GM12878 (cell line): Measurements from ENCODE around the gene MARS1. TPM values are rescaled to one million over a fixed set of nuclear protein-coding genes. Genes with fewer than 3 reads are reported as not detected.
A peak's percentile ranks its signal among the peaks of the same experiment; 100 is the strongest.

Source experiments
- ATAC-seq: fragments of 200-7000 bp; cut with Tn5 transposase; 3 replicates; pipeline ENCODE4 v1.9.1; 2020; ENCODE audit warnings: mild to moderate bottlenecking, moderate library complexity
- BruUV-seq: library from RNA; stranded (reverse); fragments of 400-500 nt; replicated peaks from 2 replicates; lab custom pipeline; 2021; lab: Mats Ljungman, UMichigan
- CTCF ChIA-PET: fragments of 300-600 bp; sonication (Branson Sonifier 250); formaldehyde crosslinking; extraction: SDS; loops from one replicate; lab custom pipeline; 2021; ENCODE audit warnings: inconsistent platforms; lab: Yijun Ruan, JAX
- POLR2A ChIA-PET: fragments of 350-600 bp; formaldehyde crosslinking; extraction: SDS; loops from one replicate; lab custom pipeline; 2021; ENCODE audit warnings: inconsistent platforms; lab: Charles Lee
- RAD21 ChIA-PET: fragments of 300-600 bp; sonication (Branson Sonifier 250); formaldehyde crosslinking; loops from one replicate; lab custom pipeline; 2023; ENCODE audit warnings: antibody characterized with exemption; ENCODE audit not compliant: unreplicated experiment; lab: Charles Lee
- SMC1A ChIA-PET: fragments of 300-600 bp; sonication (Branson Sonifier 250); formaldehyde crosslinking; loops from one replicate; lab custom pipeline; 2023; ENCODE audit not compliant: unreplicated experiment, uncharacterized antibody; lab: Charles Lee
- DNase-seq: peaks from one replicate; pipeline ENCODE4 v3.0.0-alpha.2; 2011; ENCODE audit warnings: low read depth, low spot score
- FAIRE-seq: peaks from 3 replicates; lab custom pipeline; 2011; peaks lifted over from hg19 to GRCh38; lab: Jason Lieb, UNC
- H2AFZ ChIP-seq: 2 replicates; pipeline ENCODE4 v1.6.0; 2011; ENCODE audit warnings: low read depth, low read length, control low read depth; ENCODE audit not compliant: control insufficient read depth
- H3K27ac ChIP-seq: 2 replicates; pipeline ENCODE4 v1.5.1; 2011; ENCODE audit warnings: control low read depth; ENCODE audit not compliant: control insufficient read depth, insufficient read depth
- H3K27me3 ChIP-seq, 2 experiments: replicated peaks in 1 of 2; 2 replicates each; pipeline versions ENCODE4 v1.6.0 to v1.6.1; 2011; ENCODE audit warnings: low read length in 1 of 2; ENCODE audit not compliant: control insufficient read depth in 2 of 2, insufficient read depth in 2 of 2
- H3K36me3 ChIP-seq, 2 experiments: 2 replicates each; pipeline ENCODE4 v1.5.1; 2011; ENCODE audit warnings: low read length in 1 of 2; ENCODE audit not compliant: control insufficient read depth in 2 of 2, insufficient read depth in 2 of 2
- H3K4me1 ChIP-seq: 2 replicates; pipeline ENCODE4 v1.6.1; 2011; ENCODE audit warnings: mild to moderate bottlenecking, low read length, moderate library complexity, mixed read lengths; ENCODE audit not compliant: control insufficient read depth, insufficient read depth
- H3K4me2 ChIP-seq: 2 replicates; pipeline ENCODE4 v1.6.0; 2011; ENCODE audit warnings: control low read depth; ENCODE audit not compliant: control insufficient read depth, insufficient read depth
- H3K4me3 ChIP-seq: fragments of 200-600 bp; sonication (generic); 2 replicates; pipeline ENCODE4 v1.5.1; 2016
- H3K79me2 ChIP-seq: 2 replicates; pipeline ENCODE4 v1.6.0; 2011; ENCODE audit warnings: low read length; ENCODE audit not compliant: control insufficient read depth, insufficient read depth
- H3K9ac ChIP-seq: 2 replicates; pipeline ENCODE4 v1.8.0; 2011; ENCODE audit warnings: low read length, control low read depth, mixed read lengths; ENCODE audit not compliant: control insufficient read depth, insufficient read depth
- H3K9me3 ChIP-seq: replicated peaks from 3 replicates; pipeline ENCODE4 v1.5.1; 2011; ENCODE audit warnings: mild to moderate bottlenecking, low read length; ENCODE audit not compliant: control insufficient read depth, insufficient read depth
- H4K20me1 ChIP-seq: 2 replicates; pipeline ENCODE4 v1.6.0; 2011; ENCODE audit not compliant: control insufficient read depth, insufficient read depth
- BCL11A ChIP-seq: IDR thresholded peaks from 2 replicates; pipeline ENCODE4 v1.6.1; 2011; ENCODE audit warnings: low read depth, low read length
- CREB1 ChIP-seq: IDR thresholded peaks from 2 replicates; pipeline ENCODE4 v1.6.1; 2012; ENCODE audit warnings: low read depth, mild to moderate bottlenecking, inconsistent platforms
- DPF2 ChIP-seq: fragments of 450-650 bp; IDR thresholded peaks from 2 replicates; pipeline ENCODE4 v1.6.1; 2017; ENCODE audit warnings: mild to moderate bottlenecking
- HDAC6 ChIP-seq: fragments of 200-600 bp; sonication (generic); IDR thresholded peaks from one replicate; pipeline ENCODE4 v1.8.0; 2017; ENCODE audit warnings: antibody characterized with exemption; ENCODE audit not compliant: unreplicated experiment
- NFYB ChIP-seq: IDR thresholded peaks from 2 replicates; pipeline ENCODE4 v1.6.1; 2011; ENCODE audit warnings: low read depth, mild to moderate bottlenecking, low read length, improper control_type of control experiment, moderate library complexity; ENCODE audit not compliant: insufficient read depth
- PAX5 ChIP-seq: IDR thresholded peaks from 2 replicates; pipeline ENCODE4 v1.6.1; 2011; ENCODE audit warnings: low read depth, low read length, borderline replicate concordance
- POLR2A ChIP-seq: IDR thresholded peaks from 2 replicates; pipeline ENCODE4 v1.6.1; 2011; ENCODE audit warnings: low read depth, mild to moderate bottlenecking, low read length
- SIX5 ChIP-seq: IDR thresholded peaks from 2 replicates; pipeline ENCODE4 v1.6.1; 2011; ENCODE audit warnings: mild to moderate bottlenecking, low read depth, low read length, moderate library complexity; ENCODE audit not compliant: severe bottlenecking
- TCF3 ChIP-seq: IDR thresholded peaks from 2 replicates; pipeline ENCODE4 v1.6.1; 2012; ENCODE audit warnings: low read depth, mild to moderate bottlenecking, low read length, borderline replicate concordance; ENCODE audit not compliant: insufficient read depth
- WGBS: methylation state at CpG from one replicate; pipeline ENCODE4 v1.1.6; 2016; ENCODE audit warnings: low lambda C conversion rate; ENCODE audit not compliant: insufficient replicate concordance, insufficient coverage; ENCODE audit errors: missing lambda C conversion rate; 5-methylcytosine and 5-hydroxymethylcytosine counted together
- in situ Hi-C: fragments of 300-500 bp; cut with MboI; formaldehyde crosslinking; loops from 9 replicates; pipeline ENCODE4 v1.14.3; 2018; ENCODE audit warnings: mixed read lengths
- intact Hi-C: fragments of 100-400 bp; cut with micrococcal nuclease; formaldehyde crosslinking; loops from one replicate; pipeline ENCODE4 v1.14.2; 2022; ENCODE audit not compliant: unreplicated experiment
- polyA plus RNA-seq, 11 experiments: library from polyadenylated mRNA; depleted of rRNA in 4 of 11; unstranded in 6 of 11; stranded (reverse) in 5 of 11; fragments of >200 nt; fragmentation: Nextera tagmentation in 4 of 11; fragmentation: Illumina TruSeq in 1 of 11; extraction: Ambion mirVana in 4 of 11; extraction: Trizol in 1 of 11; gene quantifications; 1 replicate in 1 of 11; 2 replicates in 10 of 11; pipeline versions ENCODE4 v1.2.1 to v1.2.3, GENCODE V29; 2011 to 2016; ENCODE audit warnings: inconsistent platforms in 2 of 11, missing spikeins in 2 of 11, low read depth in 1 of 11
- total RNA-seq, 4 experiments: library from RNA; depleted of rRNA in 3 of 4; stranded (reverse); fragments of >200 nt in 3 of 4; fragmentation: Illumina TruSeq in 1 of 4; extraction: Trizol in 1 of 4; gene quantifications; 2 replicates each; pipeline versions ENCODE4 v1.2.1 to v1.2.3, GENCODE V29; 2013 to 2021
- TF ChIP-seq, protein P1 (sequence below): fragments of 450-650 bp; IDR thresholded peaks from 2 replicates; pipeline ENCODE4 v1.6.1; 2017; ENCODE audit warnings: antibody characterized with exemption, mild to moderate bottlenecking, moderate library complexity

Gene MARS1
- total and polyA plus RNA-seq, 10 of the 15 experiments (the other 5 are each of a cell fraction or from before 2014, with no cell fraction given) = 72.3 to 270 (median 153) TPM

DNA sequence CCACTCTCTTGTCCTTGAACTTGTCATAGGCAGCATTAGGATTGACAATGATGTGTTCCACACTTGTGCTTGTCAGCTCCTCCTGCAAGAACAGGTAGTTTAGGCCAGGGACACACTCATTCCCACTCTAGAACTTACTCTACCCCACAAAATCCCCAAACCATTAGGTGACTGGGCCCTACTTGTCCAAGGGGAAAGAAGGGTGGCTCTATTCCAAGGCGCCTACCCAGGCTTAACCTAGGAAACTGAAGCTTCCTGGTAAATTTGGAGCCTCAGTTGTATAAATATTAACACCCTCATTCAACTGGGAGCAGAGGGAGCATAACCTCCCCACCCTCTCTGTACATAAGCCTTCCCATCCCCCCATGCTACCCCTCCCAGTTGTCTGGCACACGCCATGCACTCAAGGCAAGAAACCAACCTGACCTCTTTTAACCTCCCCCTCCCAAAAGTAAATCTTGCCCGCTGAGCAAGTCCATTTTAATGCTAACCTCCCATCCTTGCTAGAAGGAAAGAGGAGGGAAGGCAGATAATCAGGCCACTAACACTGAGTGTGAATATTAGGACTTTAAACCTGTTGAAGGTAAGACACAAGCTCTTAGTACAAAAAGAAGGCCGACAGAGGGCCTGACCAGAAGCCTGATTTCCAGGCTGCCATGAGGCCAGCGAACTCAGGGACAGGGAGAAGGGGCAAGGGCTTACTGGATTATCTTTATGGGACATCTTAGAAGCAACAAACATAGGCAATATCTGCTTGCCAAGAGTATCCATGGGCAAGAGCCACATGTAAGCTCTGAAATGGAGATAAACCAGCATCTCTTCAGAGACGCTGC lies 48.1 kb downstream of the MARS1 start:
- ChIA-PET SMC1A (no interaction called here), POLR2A (interaction anchor here (0.7 to 1.3 kb wide), 2 partner anchors 11 to 16 kb away, joined by 3 to 4 read pairs; partner anchors contain the start of gene DCTN2), CTCF (no interaction called here), RAD21 (no interaction called here)
- no peak overlapping the region for H2AFZ ChIP-seq
- ATAC-seq (no peak), FAIRE-seq (no peak), DNase-seq (no peak)
- H3K9me3 ChIP-seq = no peaks in the 10 kb centered on the region
- BruUV-seq = no TSS peak
- H3K27ac ChIP-seq = no peak overlapping the region
- intact Hi-C loops = no loop called here
- in situ Hi-C loops = no loop called here
- H3K36me3 ChIP-seq = peaks cover 10 to 15% of the 10 kb centered on the region in 2 experiments; a peak in 3 of 4 replicates
- H3K4me1 ChIP-seq = no peaks in the 10 kb centered on the region
- no peaks in the 10 kb centered on the region for H4K20me1 ChIP-seq
- 77% methylated on average over 6 of the region's 6 CpGs for WGBS
- TF ChIP-seq POLR2A (0 out of 2 replicates have a peak, but pooled peaks have one; percentile 13), CREB1 (no peak)
- H3K9ac ChIP-seq = no peak overlapping the region
- H3K4me2 ChIP-seq = no peak overlapping the region
- no peaks in the 10 kb centered on the region for H3K27me3 ChIP-seq
- H3K4me3 ChIP-seq = no peak overlapping the region
- no peaks in the 10 kb centered on the region for H3K79me2 ChIP-seq

GRCh38 chr12:57536597-57536942 lies 48.7 kb downstream of the MARS1 start:
- in situ Hi-C loops = no loop called here
- peaks cover 10 to 15% of the 10 kb centered on the region in 2 experiments; a peak in 3 of 4 replicates for H3K36me3 ChIP-seq
- CTCF ChIA-PET = no interaction called here
- 93% methylated on average over 1 of the region's 1 CpG for WGBS
- POLR2A ChIA-PET = interaction anchor here (0.7 kb wide), 1 partner anchor 17 kb away, joined by 3 read pairs; no protein-coding TSS in a partner anchor
- no TSS peak for BruUV-seq
- no peak overlapping the region for H3K4me3 ChIP-seq
- FAIRE-seq = no peak
- TF ChIP-seq TCF3 = no peak
- TF ChIP-seq BCL11A = no peak
- no peak for TF ChIP-seq NFYB
- TF ChIP-seq DPF2 = no peak
- TF ChIP-seq SIX5 = no peak
- no peak for TF ChIP-seq HDAC6
- TF ChIP-seq, protein P1, sequence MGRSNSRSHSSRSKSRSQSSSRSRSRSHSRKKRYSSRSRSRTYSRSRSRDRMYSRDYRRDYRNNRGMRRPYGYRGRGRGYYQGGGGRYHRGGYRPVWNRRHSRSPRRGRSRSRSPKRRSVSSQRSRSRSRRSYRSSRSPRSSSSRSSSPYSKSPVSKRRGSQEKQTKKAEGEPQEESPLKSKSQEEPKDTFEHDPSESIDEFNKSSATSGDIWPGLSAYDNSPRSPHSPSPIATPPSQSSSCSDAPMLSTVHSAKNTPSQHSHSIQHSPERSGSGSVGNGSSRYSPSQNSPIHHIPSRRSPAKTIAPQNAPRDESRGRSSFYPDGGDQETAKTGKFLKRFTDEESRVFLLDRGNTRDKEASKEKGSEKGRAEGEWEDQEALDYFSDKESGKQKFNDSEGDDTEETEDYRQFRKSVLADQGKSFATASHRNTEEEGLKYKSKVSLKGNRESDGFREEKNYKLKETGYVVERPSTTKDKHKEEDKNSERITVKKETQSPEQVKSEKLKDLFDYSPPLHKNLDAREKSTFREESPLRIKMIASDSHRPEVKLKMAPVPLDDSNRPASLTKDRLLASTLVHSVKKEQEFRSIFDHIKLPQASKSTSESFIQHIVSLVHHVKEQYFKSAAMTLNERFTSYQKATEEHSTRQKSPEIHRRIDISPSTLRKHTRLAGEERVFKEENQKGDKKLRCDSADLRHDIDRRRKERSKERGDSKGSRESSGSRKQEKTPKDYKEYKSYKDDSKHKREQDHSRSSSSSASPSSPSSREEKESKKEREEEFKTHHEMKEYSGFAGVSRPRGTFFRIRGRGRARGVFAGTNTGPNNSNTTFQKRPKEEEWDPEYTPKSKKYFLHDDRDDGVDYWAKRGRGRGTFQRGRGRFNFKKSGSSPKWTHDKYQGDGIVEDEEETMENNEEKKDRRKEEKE = no peak
- no peak for TF ChIP-seq PAX5
- ATAC-seq = no peak
- no peaks in the 10 kb centered on the region for H3K4me1 ChIP-seq
- H3K27ac ChIP-seq = no peak overlapping the region
- H3K4me2 ChIP-seq = no peak overlapping the region
- intact Hi-C loops = no loop called here
- H3K9me3 ChIP-seq = no peaks in the 10 kb centered on the region
- no peak overlapping the region for H3K9ac ChIP-seq
- H3K27me3 ChIP-seq = no peaks in the 10 kb centered on the region
- SMC1A ChIA-PET = no interaction called here
- no peaks in the 10 kb centered on the region for H3K79me2 ChIP-seq
- no peak for DNase-seq
- H4K20me1 ChIP-seq = no peaks in the 10 kb centered on the region
- RAD21 ChIA-PET = no interaction called here
- no peak overlapping the region for H2AFZ ChIP-seq
